H1 (cell line): Measurements from ENCODE around the gene PMFBP1. TPM values are rescaled to one million over a fixed set of nuclear protein-coding genes. Genes with fewer than 3 reads are reported as not detected.

Experiments
- BACH1 ChIP-seq: IDR thresholded peaks from 2 replicates; pipeline ENCODE4 v1.6.1; 2012; ENCODE audit warnings: low read length, improper control_type of control experiment
- CBX8 ChIP-seq: fragments of 300-800, 300-1000 bp; sonication (generic); IDR thresholded peaks from 2 replicates; pipeline ENCODE4 v1.7.1; 2016; ENCODE audit warnings: low read depth, low read length, borderline replicate concordance
- CTCF ChIP-seq, 3 experiments: IDR thresholded peaks; 1 replicate in 2 of 3; 2 replicates in 1 of 3; pipeline versions ENCODE4 v1.5.1 to v1.6.1; 2011; ENCODE audit warnings: low read length in 3 of 3, mild to moderate bottlenecking in 3 of 3, inconsistent platforms in 2 of 3, low read depth in 1 of 3, moderate library complexity in 1 of 3; ENCODE audit not compliant: insufficient read depth in 1 of 3; ENCODE audit errors: control extremely low read depth in 1 of 3
- KDM1A ChIP-seq: fragments of 200-600, 300-600 bp; sonication (generic); IDR thresholded peaks from 2 replicates; pipeline ENCODE4 v1.7.1; 2016; ENCODE audit warnings: mild to moderate bottlenecking, low read length, borderline replicate concordance
- RNF2 ChIP-seq: fragments of 200-900, 300-1000 bp; sonication (generic); IDR thresholded peaks from 2 replicates; pipeline ENCODE4 v1.7.1; 2016; ENCODE audit warnings: borderline replicate concordance, low read depth, mild to moderate bottlenecking, antibody characterized with exemption, low read length; ENCODE audit not compliant: poor library complexity, severe bottlenecking; ENCODE audit errors: missing control alignments
- TBP ChIP-seq: IDR thresholded peaks from 2 replicates; pipeline ENCODE4 v1.6.1; 2011; ENCODE audit warnings: low read depth, low read length, improper control_type of control experiment
- polyA plus RNA-seq, 7 experiments: library from polyadenylated mRNA; depleted of rRNA in 3 of 7; stranded (reverse) in 5 of 7; unstranded in 2 of 7; fragments of >200 nt in 5 of 7; fragments of 200-250 nt in 2 of 7; gene quantifications; 1 replicate in 5 of 7; 2 replicates in 1 of 7; 4 replicates in 1 of 7; pipeline versions ENCODE4 v1.2.1 to v1.2.3, GENCODE V29; 2011 to 2013; ENCODE audit warnings: missing spikeins in 2 of 7, mixed read lengths in 2 of 7
- total RNA-seq: library from RNA; stranded (reverse); fragmentation: NEBNext Ultra II Directional; extraction: Animal tissue kit (Norgen Biotek cat#: 25700); gene quantifications from 2 replicates; pipeline ENCODE4 v1.2.1, GENCODE V29; 2021

The PMFBP1 gene
- total and polyA plus RNA-seq, 2 of the 8 experiments (the other 6 are each of a cell fraction or from before 2014, with no cell fraction given), result 0.32 to 1.6 TPM

DNA sequence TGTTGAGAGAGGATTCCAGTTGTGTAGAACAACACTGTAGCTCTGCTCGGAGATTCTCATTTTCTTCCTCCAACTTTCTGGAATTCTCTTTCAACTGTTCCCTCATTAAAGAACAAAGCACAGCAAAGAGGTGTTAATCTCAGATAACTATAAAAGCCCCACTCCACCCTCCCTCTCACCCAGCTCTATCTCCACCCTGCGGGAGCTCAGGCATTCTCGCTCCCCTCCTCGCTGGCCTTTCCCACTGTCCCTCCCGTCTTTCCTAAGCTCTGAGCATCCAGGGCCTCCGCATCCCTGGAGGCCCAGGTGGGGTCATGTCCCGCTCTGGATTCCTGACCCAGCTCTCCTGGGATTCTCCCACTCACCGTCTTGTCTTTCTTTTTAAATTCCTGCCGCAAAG is 43.3 kb downstream of the PMFBP1 start (continued):
- no peak for TF ChIP-seq TBP
- TF ChIP-seq CTCF (IDR thresholded peaks at IDR 0.05; ENCODE audit: control extremely low read depth in 1 of 3, insufficient read depth in 1 of 3, low read depth in 1 of 3, low read length in 3 of 3), result no peak
- TF ChIP-seq CBX8, result no peak
- no peak for TF ChIP-seq RNF2
- no peak for TF ChIP-seq KDM1A
- TF ChIP-seq BACH1, result no peak
